ENCODE measurements around the gene PEPD. TPM values are rescaled to one million over a fixed set of nuclear protein-coding genes. Genes with fewer than 3 reads are reported as not detected.

Gene PEPD
- total and polyA plus RNA-seq, 2 of the 4 experiments (the other 2 are of a cell fraction), result 36.7 to 88.4 TPM

DNA sequence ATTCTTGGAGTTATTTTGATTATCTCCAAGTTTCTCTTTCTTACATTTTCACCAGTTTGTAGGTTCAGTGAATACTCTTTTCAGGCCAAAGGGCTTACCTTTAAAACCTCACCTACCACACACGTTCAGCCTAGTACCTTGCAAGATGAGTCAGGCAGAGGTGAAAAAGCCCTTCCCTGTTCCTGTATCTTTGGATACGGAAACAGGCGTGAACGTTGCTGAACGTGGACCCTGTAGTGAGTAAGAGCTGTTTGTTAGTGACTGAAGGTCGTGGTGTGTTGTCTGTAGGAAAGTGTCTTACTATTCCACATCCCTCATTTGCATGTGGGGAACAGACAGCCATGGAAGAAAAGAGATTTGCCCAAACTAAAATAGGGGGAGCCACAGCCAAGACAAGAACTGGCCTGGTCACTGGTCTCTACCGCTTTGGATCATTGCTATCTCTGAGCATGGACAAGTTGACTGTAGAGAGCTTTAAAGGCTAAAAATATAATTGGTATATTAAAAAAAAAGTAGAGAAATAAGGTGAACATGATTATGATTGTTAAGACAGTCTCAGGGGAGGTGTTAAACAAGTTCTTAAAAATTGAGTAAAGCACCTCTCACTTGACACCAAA, 144.5 kb downstream of the PEPD start:
- intact Hi-C loops (cut with micrococcal nuclease) (no loop called here), in situ Hi-C loops (cut with MboI; ENCODE audit: low sequenced_read_pairs) (no loop called here), dilution Hi-C loops (cut with HindIII; ENCODE audit: low sequenced_read_pairs, unreplicated experiment) (no loop called here)
- Histone ChIP-seq H3K4me3 (ENCODE audit: insufficient read depth, low read depth, low read length) (no peak overlapping the region), H3K4ac (ENCODE audit: low read depth, low read length) (peak overlapping the region; percentile 37; the same call in 1 of the 2 replicates), H3K56ac (ENCODE audit: extremely low read depth, insufficient read depth, low read length) (no peak overlapping the region), H2BK5ac (ENCODE audit: low read depth, low read length, poor library complexity, severe bottlenecking) (no peak overlapping the region), H2BK15ac (ENCODE audit: low read depth, low read length) (no peak overlapping the region), H3K27me3 (ENCODE audit: control insufficient read depth, insufficient read depth, low read length) (no peaks in the 10 kb centered on the region), H2AFZ (replicated peaks; ENCODE audit: low read length, poor library complexity) (no peak overlapping the region), H2BK20ac (ENCODE audit: low read depth, low read length) (no peak overlapping the region), H3K9me1 (ENCODE audit: insufficient read depth, low read length) (peaks cover 35% of the 10 kb centered on the region), H3K79me1 (ENCODE audit: low read depth in 1 of 2, low read length in 2 of 2) (peaks cover 28 to 68% of the 10 kb centered on the region in 2 experiments), H3K4me1 (ENCODE audit: control insufficient read depth, insufficient read depth, low read length) (peaks cover 8% of the 10 kb centered on the region), H3K18ac (ENCODE audit: low read depth, low read length) (no peak overlapping the region), H3K14ac (replicated peaks; ENCODE audit: low read depth, low read length) (peak overlapping the region; percentile 20; the same call in 1 of the 2 replicates), H3K4me2 (ENCODE audit: low read depth, low read length) (peak overlapping the region; percentile 26; the same call in 1 of the 2 replicates), H2BK120ac (ENCODE audit: low read depth, low read length) (no peak overlapping the region), H4K5ac (ENCODE audit: low read depth, low read length) (no peak overlapping the region), H2AK9ac (replicated peaks; ENCODE audit: low read depth, low read length, poor library complexity) (no peak overlapping the region), H3K9me3 (ENCODE audit: control insufficient read depth, insufficient read depth, low read length) (no peaks in the 10 kb centered on the region), H3K23ac (ENCODE audit: low read depth, low read length) (no peak overlapping the region; the same call in 1 of the 2 replicates), H3K27ac (ENCODE audit: insufficient read depth, low read length) (no peak overlapping the region), H3K36me3 (ENCODE audit: control insufficient read depth, insufficient read depth, low read length) (peaks cover 11% of the 10 kb centered on the region), H4K91ac (ENCODE audit: insufficient read depth, low read depth, low read length) (no peak overlapping the region), H4K20me1 (ENCODE audit: insufficient read depth, low read length) (peaks cover 79% of the 10 kb centered on the region), H4K8ac (ENCODE audit: low read depth in 2 of 2, low read length in 2 of 2) (no peak overlapping the region), H3K9ac (ENCODE audit: low read depth, low read length) (no peak overlapping the region), H2AK5ac (ENCODE audit: low read depth, low read length) (peak overlapping the region; percentile 13; the same call in 1 of the 2 replicates)
- ATAC-seq (ENCODE audit: low read depth), result no peak
- no TSS peak for BruUV-seq (replicated peaks)
- 80% methylated on average over 3 of the region's 7 CpGs; no CpG with 5 or more reads in 1 of the 2 experiments for WGBS, 2 experiments (ENCODE audit: extremely low coverage in 2 of 2, insufficient read length in 1 of 2)
- no peak for DNase-seq
- CTCF ChIA-PET, result no interaction called here
- TF ChIP-seq MAFK (IDR thresholded peaks at IDR 0.05; ENCODE audit: low read depth, low read length) (no peak), MAZ (IDR thresholded peaks at IDR 0.05; ENCODE audit: borderline replicate concordance, low read depth, low read length) (no peak), RAD21 (IDR thresholded peaks at IDR 0.05; ENCODE audit: low read length) (no peak), RCOR1 (IDR thresholded peaks at IDR 0.05; ENCODE audit: insufficient replicate concordance, low read length) (no peak), FOS (IDR thresholded peaks at IDR 0.05; ENCODE audit: low read depth, low read length) (no peak), CTCF (conservative IDR thresholded peaks at IDR 0.05; ENCODE audit: low read depth, low read length) (no peak), BHLHE40 (IDR thresholded peaks at IDR 0.05; ENCODE audit: low read depth, low read length) (no peak), SMC3 (IDR thresholded peaks at IDR 0.05; ENCODE audit: low read depth, low read length) (no peak), NFE2L2 (IDR thresholded peaks at IDR 0.05; ENCODE audit: low read depth, low read length) (no peak), RFX5 (IDR thresholded peaks at IDR 0.05; ENCODE audit: low read depth, low read length) (no peak), CEBPB (IDR thresholded peaks at IDR 0.05; ENCODE audit: low read depth, low read length) (no peak), POLR2A (IDR thresholded peaks at IDR 0.05; ENCODE audit: low read depth, low read length) (no peak), CHD1 (IDR thresholded peaks at IDR 0.05; ENCODE audit: low read depth, low read length) (no peak), MXI1 (IDR thresholded peaks at IDR 0.05; ENCODE audit: borderline replicate concordance, low read depth, low read length) (no peak)
- TF ChIP-seq, protein P1, sequence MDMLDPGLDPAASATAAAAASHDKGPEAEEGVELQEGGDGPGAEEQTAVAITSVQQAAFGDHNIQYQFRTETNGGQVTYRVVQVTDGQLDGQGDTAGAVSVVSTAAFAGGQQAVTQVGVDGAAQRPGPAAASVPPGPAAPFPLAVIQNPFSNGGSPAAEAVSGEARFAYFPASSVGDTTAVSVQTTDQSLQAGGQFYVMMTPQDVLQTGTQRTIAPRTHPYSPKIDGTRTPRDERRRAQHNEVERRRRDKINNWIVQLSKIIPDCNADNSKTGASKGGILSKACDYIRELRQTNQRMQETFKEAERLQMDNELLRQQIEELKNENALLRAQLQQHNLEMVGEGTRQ (IDR thresholded peaks at IDR 0.05; ENCODE audit: low read depth, low read length), result no peak
- TF ChIP-seq, protein P2, sequence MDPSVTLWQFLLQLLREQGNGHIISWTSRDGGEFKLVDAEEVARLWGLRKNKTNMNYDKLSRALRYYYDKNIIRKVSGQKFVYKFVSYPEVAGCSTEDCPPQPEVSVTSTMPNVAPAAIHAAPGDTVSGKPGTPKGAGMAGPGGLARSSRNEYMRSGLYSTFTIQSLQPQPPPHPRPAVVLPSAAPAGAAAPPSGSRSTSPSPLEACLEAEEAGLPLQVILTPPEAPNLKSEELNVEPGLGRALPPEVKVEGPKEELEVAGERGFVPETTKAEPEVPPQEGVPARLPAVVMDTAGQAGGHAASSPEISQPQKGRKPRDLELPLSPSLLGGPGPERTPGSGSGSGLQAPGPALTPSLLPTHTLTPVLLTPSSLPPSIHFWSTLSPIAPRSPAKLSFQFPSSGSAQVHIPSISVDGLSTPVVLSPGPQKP (IDR thresholded peaks at IDR 0.05; ENCODE audit: borderline replicate concordance, low read depth, low read length), result no peak
- POLR2A ChIA-PET (ENCODE audit: unreplicated experiment), result no interaction called here
